Mesenchymal stem cell (in vitro differentiated cells and primary cell): ENCODE measurements around the gene TXNDC15.
"Not testable (repeated sequence)": the region's sequence is repeated elsewhere in the genome, so short reads cannot be mapped to it uniquely, and the experiment has no call there.

ENCODE experiments used
- DNase-seq: peaks from one replicate; pipeline ENCODE4 v3.0.0-alpha.2; 2013
- H2AFZ ChIP-seq: one replicate; pipeline ENCODE4 v1.6.1; 2013; ENCODE audit warnings: low read depth, mild to moderate bottlenecking, control low read depth, inconsistent platforms, low read length, moderate library complexity
- H2AK5ac ChIP-seq: 2 replicates; pipeline ENCODE4 v1.6.1; 2013; ENCODE audit warnings: low read length, moderate library complexity, mild to moderate bottlenecking, inconsistent platforms; ENCODE audit not compliant: severe bottlenecking
- H2BK120ac ChIP-seq: one replicate; pipeline ENCODE4 v1.6.1; 2013; ENCODE audit warnings: low read depth, mild to moderate bottlenecking, inconsistent platforms, low read length, moderate library complexity
- H2BK12ac ChIP-seq, 2 experiments: one replicate each; pipeline ENCODE4 v1.6.1; 2013; ENCODE audit warnings: inconsistent platforms in 2 of 2, low read length in 2 of 2, mild to moderate bottlenecking in 2 of 2, moderate library complexity in 2 of 2, control low read depth in 1 of 2
- H2BK15ac ChIP-seq: one replicate; pipeline ENCODE4 v1.6.1; 2013; ENCODE audit warnings: mild to moderate bottlenecking, low read depth, inconsistent platforms; ENCODE audit not compliant: poor library complexity, severe bottlenecking
- H2BK5ac ChIP-seq: 2 replicates; pipeline ENCODE4 v1.6.1; 2013; ENCODE audit warnings: low read depth, mild to moderate bottlenecking, low read length, control low read depth, inconsistent platforms; ENCODE audit not compliant: poor library complexity, severe bottlenecking
- H3K14ac ChIP-seq, 2 experiments: one replicate each; pipeline ENCODE4 v1.6.1; 2013; ENCODE audit warnings: inconsistent platforms in 2 of 2, low read length in 2 of 2, control low read depth in 1 of 2, mild to moderate bottlenecking in 1 of 2, moderate library complexity in 1 of 2
- H3K18ac ChIP-seq, 2 experiments: one replicate each; pipeline ENCODE4 v1.6.1; 2013; ENCODE audit warnings: inconsistent platforms in 2 of 2, low read length in 2 of 2, control low read depth in 1 of 2, low read depth in 1 of 2, mild to moderate bottlenecking in 1 of 2
- H3K23ac ChIP-seq, 2 experiments: one replicate each; pipeline ENCODE4 v1.6.1; 2013; ENCODE audit warnings: inconsistent platforms in 2 of 2, low read length in 2 of 2, mild to moderate bottlenecking in 2 of 2, moderate library complexity in 2 of 2, control low read depth in 1 of 2
- H3K27ac ChIP-seq: 2 replicates; pipeline ENCODE4 v1.5.1; 2013; ENCODE audit warnings: mild to moderate bottlenecking, moderate library complexity, low read length, control low read depth, inconsistent platforms; ENCODE audit not compliant: poor library complexity, severe bottlenecking
- H3K27me3 ChIP-seq, 2 experiments: 2 replicates each; pipeline versions ENCODE4 v1.6.1 to v1.7.0; 2013; ENCODE audit warnings: low read length in 2 of 2, mild to moderate bottlenecking in 2 of 2, moderate library complexity in 2 of 2, control low read depth in 1 of 2, inconsistent platforms in 1 of 2; ENCODE audit not compliant: control insufficient read depth in 1 of 2, insufficient read depth in 1 of 2
- H3K36me3 ChIP-seq, 2 experiments: 2 replicates each; pipeline versions ENCODE4 v1.6.1 to v1.7.0; 2013; ENCODE audit warnings: low read length in 2 of 2, control low read depth in 1 of 2, inconsistent platforms in 1 of 2, low read depth in 1 of 2, mild to moderate bottlenecking in 1 of 2; ENCODE audit not compliant: insufficient read depth in 2 of 2, control insufficient read depth in 1 of 2
- H3K4ac ChIP-seq, 2 experiments: one replicate each; pipeline ENCODE4 v1.6.1; 2013; ENCODE audit warnings: inconsistent platforms in 2 of 2, low read length in 2 of 2, mild to moderate bottlenecking in 2 of 2, moderate library complexity in 2 of 2, control low read depth in 1 of 2, low read depth in 1 of 2
- H3K4me1 ChIP-seq: 2 replicates; pipeline ENCODE4 v1.6.1; 2013; ENCODE audit warnings: low read depth, low read length, control low read depth; ENCODE audit not compliant: control insufficient read depth, insufficient read depth
- H3K4me2 ChIP-seq: 2 replicates; pipeline ENCODE4 v1.6.1; 2013; ENCODE audit warnings: low read length, mild to moderate bottlenecking, inconsistent platforms; ENCODE audit not compliant: poor library complexity, severe bottlenecking
- H3K4me3 ChIP-seq, 2 experiments: 2 replicates each; pipeline versions ENCODE4 v1.5.1 to v1.7.0; 2013; ENCODE audit warnings: low read length in 2 of 2, mild to moderate bottlenecking in 2 of 2, control low read depth in 1 of 2, low read depth in 1 of 2; ENCODE audit not compliant: insufficient read depth in 1 of 2
- H3K79me1 ChIP-seq: replicated peaks from 2 replicates; pipeline ENCODE4 v1.6.1; 2013; ENCODE audit warnings: mild to moderate bottlenecking, control low read depth, low read length, inconsistent platforms; ENCODE audit not compliant: poor library complexity, severe bottlenecking
- H3K9ac ChIP-seq: 2 replicates; pipeline ENCODE4 v1.7.0; 2013; ENCODE audit warnings: mild to moderate bottlenecking, low read length, moderate library complexity
- H3K9me3 ChIP-seq: 2 replicates; pipeline ENCODE4 v1.7.0; 2013; ENCODE audit warnings: mild to moderate bottlenecking, low read length; ENCODE audit not compliant: control insufficient read depth
- H4K8ac ChIP-seq: one replicate; pipeline ENCODE4 v1.6.1; 2013; ENCODE audit warnings: inconsistent platforms, mild to moderate bottlenecking, low read length, moderate library complexity
- H4K91ac ChIP-seq: one replicate; pipeline ENCODE4 v1.6.1; 2013; ENCODE audit warnings: mild to moderate bottlenecking, low read length, inconsistent platforms
- WGBS: methylation state at CpG from one replicate; pipeline ENCODE4 v1.1.7; 2013; ENCODE audit warnings: mixed read lengths; 5-methylcytosine and 5-hydroxymethylcytosine counted together

Gene TXNDC15

DNA sequence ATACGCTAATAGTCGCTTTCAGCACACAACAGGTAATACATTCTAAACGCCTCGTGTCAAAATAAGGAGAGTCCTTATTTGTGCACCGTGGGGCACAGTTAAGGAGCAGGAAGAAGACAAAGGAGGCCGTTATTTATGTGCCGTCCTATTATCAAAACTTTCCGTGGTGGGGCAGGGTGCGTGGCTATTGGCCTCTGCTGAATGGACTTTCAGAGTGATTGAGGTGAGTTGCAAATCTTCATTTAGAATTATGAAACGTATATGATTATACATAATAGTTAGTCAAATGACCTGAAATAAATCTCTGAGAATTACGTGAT is 27.6 kb upstream of the TXNDC15 start:
- H3K4me2 ChIP-seq, result peak overlapping the region; percentile 23
- peak overlapping the region; percentile 93 to 95 for H3K4ac ChIP-seq
- H2BK12ac ChIP-seq, result peak overlapping the region in 1 of 2 experiments; percentile 34
- no peak overlapping the region for H2BK15ac ChIP-seq
- peak overlapping the region; percentile 91 to 97 for H3K4me3 ChIP-seq
- no peaks in the 10 kb centered on the region for H3K27me3 ChIP-seq
- H4K8ac ChIP-seq, result peak overlapping the region; percentile 99
- H2AFZ ChIP-seq, result no peak overlapping the region
- no peaks in the 10 kb centered on the region for H3K9me3 ChIP-seq
- peaks cover 8 to 20% of the 10 kb centered on the region in 2 experiments for H3K36me3 ChIP-seq
- H3K79me1 ChIP-seq, result peaks cover 8% of the 10 kb centered on the region
- H2BK5ac ChIP-seq, result peak overlapping the region; percentile 5
- H3K27ac ChIP-seq, result peak overlapping the region; percentile 87
- WGBS, result 3% methylated on average over 7 of the region's 11 CpGs
- no peak overlapping the region for H2BK120ac ChIP-seq
- peak overlapping the region; percentile 99 for H4K91ac ChIP-seq
- H3K18ac ChIP-seq, result peak overlapping the region; percentile 96 to 98
- H3K4me1 ChIP-seq, result peaks cover 13% of the 10 kb centered on the region
- no peak overlapping the region for H3K14ac ChIP-seq
- H3K9ac ChIP-seq, result peak overlapping the region; percentile 99
- no peak overlapping the region for H3K23ac ChIP-seq
- DNase-seq, result peak; percentile 51
- H2AK5ac ChIP-seq, result peak overlapping the region; percentile 57

DNA sequence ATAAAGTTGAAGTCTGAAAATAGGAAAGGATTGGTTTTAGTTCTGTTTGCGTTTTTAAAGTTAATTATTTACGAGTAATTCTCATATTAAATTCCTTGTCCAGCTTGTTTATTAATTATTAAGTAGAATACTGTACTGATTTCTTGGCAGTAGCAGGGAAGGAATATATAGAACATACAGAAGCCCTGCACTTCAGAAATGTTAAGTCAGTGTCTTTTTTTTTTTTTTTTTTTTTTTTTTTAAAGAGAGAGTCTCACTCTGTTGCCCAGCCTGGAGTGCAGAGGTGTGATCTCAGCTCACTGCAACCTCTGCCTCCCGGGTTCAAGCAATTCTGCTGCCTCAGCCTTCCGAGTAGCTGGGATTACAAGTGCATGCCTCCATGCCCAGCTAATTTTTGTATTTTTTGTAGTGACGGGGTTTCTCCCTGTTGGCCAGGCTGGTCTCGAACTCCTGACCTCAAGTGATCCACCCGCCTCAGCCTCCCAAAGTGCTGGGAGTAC is 24.7 kb upstream of the TXNDC15 start:
- WGBS, result 93% methylated on average over 5 of the region's 7 CpGs
- not testable (repeated sequence) for H3K4ac ChIP-seq, H3K9me3 ChIP-seq, H3K27me3 ChIP-seq, H2AFZ ChIP-seq, H2AK5ac ChIP-seq, H2BK15ac ChIP-seq, H3K23ac ChIP-seq, H4K91ac ChIP-seq, H3K18ac ChIP-seq, DNase-seq, H2BK5ac ChIP-seq, H2BK120ac ChIP-seq, H3K4me2 ChIP-seq, H4K8ac ChIP-seq, H3K79me1 ChIP-seq, H2BK12ac ChIP-seq, H3K14ac ChIP-seq, H3K4me1 ChIP-seq
- peak overlapping the region; percentile 69 for H3K27ac ChIP-seq
- H3K4me3 ChIP-seq, result peak overlapping the region in 1 of 2 experiments; percentile 33
- H3K36me3 ChIP-seq, result peaks cover 18 to 23% of the 10 kb centered on the region in 2 experiments
- H3K9ac ChIP-seq, result peak overlapping the region; percentile 7

DNA sequence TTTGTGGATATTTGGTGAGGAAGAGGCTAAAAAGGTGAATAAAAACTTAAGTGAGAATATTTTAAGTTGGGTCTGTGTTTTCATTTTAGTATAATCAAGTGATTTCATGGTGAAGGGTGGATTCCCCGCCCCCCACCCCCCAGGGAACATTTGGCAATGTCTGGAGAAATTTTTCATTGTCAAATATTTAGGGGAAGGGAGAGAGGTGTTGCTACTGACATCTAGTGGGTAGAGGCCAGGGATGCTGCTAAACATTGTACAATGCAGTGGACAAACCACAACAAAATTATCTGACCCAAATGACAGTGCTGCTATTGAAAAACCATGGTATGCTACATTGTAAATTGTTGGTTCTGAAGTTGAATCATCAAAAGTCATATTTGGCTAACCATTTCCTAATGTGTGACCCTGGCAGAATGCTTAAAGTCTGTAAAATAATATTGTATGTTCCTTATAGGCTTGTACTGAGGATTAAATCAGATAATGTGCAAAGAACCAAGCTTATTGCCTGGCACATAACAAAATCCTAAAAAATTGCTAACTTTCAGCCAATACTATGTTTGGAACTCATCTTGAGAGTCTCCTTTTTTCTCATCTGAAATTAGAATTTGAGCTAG is 22.8 kb upstream of the TXNDC15 start:
- Histone ChIP-seq H3K4me1 (peaks cover 10% of the 10 kb centered on the region), H3K27ac (peak overlapping the region; percentile 73), H3K4ac (no peak overlapping the region), H3K14ac (no peak overlapping the region), H3K9ac (peak overlapping the region; percentile 64), H3K4me2 (no peak overlapping the region), H2AK5ac (no peak overlapping the region), H2BK5ac (no peak overlapping the region), H4K91ac (no peak overlapping the region), H4K8ac (no peak overlapping the region), H3K79me1 (peaks cover 2% of the 10 kb centered on the region), H2AFZ (no peak overlapping the region), H3K9me3 (no peaks in the 10 kb centered on the region), H2BK15ac (no peak overlapping the region), H3K18ac (no peak overlapping the region), H3K36me3 (peaks cover 25 to 40% of the 10 kb centered on the region in 2 experiments), H3K4me3 (no peak overlapping the region), H2BK12ac (no peak overlapping the region), H2BK120ac (no peak overlapping the region), H3K27me3 (no peaks in the 10 kb centered on the region), H3K23ac (no peak overlapping the region)
- peak; percentile 44 for DNase-seq
- WGBS, result 100% methylated on average over 1 of the region's 1 CpG

DNA sequence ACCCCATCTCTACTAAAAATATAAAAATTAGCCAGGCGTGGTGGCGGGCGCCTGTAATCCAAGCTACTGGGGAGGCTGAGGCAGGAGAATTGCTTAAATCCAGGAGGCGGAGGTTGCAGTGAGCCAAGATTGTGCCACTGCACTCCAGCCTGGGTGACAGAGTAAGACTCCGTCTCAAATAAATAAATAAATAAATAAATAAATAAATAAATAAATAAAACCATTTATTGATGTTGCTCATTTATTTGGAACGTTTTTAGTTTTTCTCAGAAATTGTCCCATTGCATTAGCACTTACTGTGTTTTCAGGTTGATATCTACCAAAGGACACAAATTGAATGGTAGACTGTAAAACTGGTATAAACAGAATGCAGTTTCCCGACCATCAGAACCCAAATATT is 17.7 kb upstream of the TXNDC15 start:
- not testable (repeated sequence) for H3K4me2 ChIP-seq, H3K14ac ChIP-seq, H3K18ac ChIP-seq, H3K27me3 ChIP-seq, H3K4ac ChIP-seq, DNase-seq, H3K79me1 ChIP-seq, H3K4me3 ChIP-seq, H3K27ac ChIP-seq, H2BK5ac ChIP-seq, H4K8ac ChIP-seq, H3K9me3 ChIP-seq, H3K23ac ChIP-seq, H2BK12ac ChIP-seq, H4K91ac ChIP-seq, H3K4me1 ChIP-seq, H2AK5ac ChIP-seq, H2BK15ac ChIP-seq, H2AFZ ChIP-seq, H2BK120ac ChIP-seq
- WGBS, result 100% methylated on average over 2 of the region's 7 CpGs
- peaks cover 26 to 78% of the 10 kb centered on the region in 2 experiments for H3K36me3 ChIP-seq
- H3K9ac ChIP-seq, result peak overlapping the region; percentile 8
